ENCODE measurements around the gene SMIM28. TPM values are rescaled to one million over a fixed set of nuclear protein-coding genes. Genes with fewer than 3 reads are reported as not detected.

SMIM28 gene
- total and polyA plus RNA-seq, 9 of the 15 experiments (the other 6 are each of a cell fraction or from before 2014, with no cell fraction given) = not detected

DNA sequence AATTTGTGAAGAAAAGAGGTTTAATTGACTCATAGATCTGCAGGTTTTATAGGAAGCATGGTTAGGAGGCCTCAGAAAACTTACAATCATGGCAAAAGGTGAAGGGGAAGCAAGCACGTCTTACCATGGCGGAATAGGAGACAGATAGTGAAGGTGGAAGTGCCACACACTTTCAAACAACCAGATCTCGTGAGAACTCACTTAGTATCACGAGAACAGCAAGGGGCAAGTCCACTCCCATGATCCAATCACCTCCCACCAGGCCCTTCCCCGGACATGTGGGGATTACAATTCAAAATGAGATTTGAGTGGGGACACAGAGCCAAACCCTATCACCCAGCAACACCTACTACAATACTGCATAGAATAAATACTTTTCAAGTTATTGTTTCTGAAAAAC is 19.0 kb downstream of the SMIM28 start:
- H3K9ac ChIP-seq (ENCODE audit: insufficient read depth in 1 of 2, low read depth in 2 of 2, low read length in 2 of 2) = no peak overlapping the region
- no peaks in the 10 kb centered on the region for H3K9me3 ChIP-seq (replicated peaks; ENCODE audit: control insufficient read depth, insufficient read depth, low read depth, low read length)
- H3K79me2 ChIP-seq (ENCODE audit: control insufficient read depth, insufficient read depth, low read length) = no peaks in the 10 kb centered on the region
- no peaks in the 10 kb centered on the region for H3K27me3 ChIP-seq (ENCODE audit: control insufficient read depth in 2 of 2, insufficient read depth in 2 of 2, low read length in 2 of 2)
- in situ Hi-C loops (cut with MboI) = no loop called here
- no peaks in the 10 kb centered on the region for H4K20me1 ChIP-seq (replicated peaks; ENCODE audit: control insufficient read depth, insufficient read depth, low read length)
- peak; percentile 10; the same call in 1 of the 3 replicates for ATAC-seq
- no peaks in the 10 kb centered on the region for H3K9me1 ChIP-seq (ENCODE audit: control insufficient read depth, insufficient read depth, low read length)
- no peaks in the 10 kb centered on the region for H3K36me3 ChIP-seq (ENCODE audit: control insufficient read depth, insufficient read depth, low read length)
- ChIA-PET CTCF (ENCODE audit: low intra/inter-chr PET ratio) (no interaction called here), POLR2A (interaction anchor here (1.1 kb wide), 1 partner anchor 11 kb away, joined by 3 read pairs; no protein-coding TSS in a partner anchor)
- H3K4me1 ChIP-seq (replicated peaks in 1 of 2; ENCODE audit: control insufficient read depth in 2 of 2, insufficient read depth in 2 of 2, low read length in 2 of 2) = peaks cover 0 to 15% of the 10 kb centered on the region in 2 experiments; a peak in 2 of 5 replicates
- intact Hi-C loops (cut with micrococcal nuclease) = no loop called here
- no peak for DNase-seq (ENCODE audit: extremely low read depth in 1 of 4, low spot score in 3 of 4)
- FAIRE-seq = no peak
- H3K4me3 ChIP-seq = no peak overlapping the region
- no peak overlapping the region for H3K4me2 ChIP-seq (ENCODE audit: insufficient read depth, low read length)
- WGBS (ENCODE audit: insufficient coverage, low coverage, missing lambda C conversion rate) = 27% methylated on average over 5 of the region's 5 CpGs
- peak overlapping the region; percentile 6; the same call in 1 of the 2 replicates for H2AFZ ChIP-seq (ENCODE audit: low read depth, low read length)
- BruUV-seq (replicated peaks) = no TSS peak
- no peak overlapping the region for H3K27ac ChIP-seq (ENCODE audit: extremely low read depth, low read depth, low read length)
- TF ChIP-seq TOE1 (IDR thresholded peaks at IDR 0.05; ENCODE audit: borderline replicate concordance) (no peak), TOE1 (CRISPR knock-in tag; IDR thresholded peaks at IDR 0.05; ENCODE audit: borderline replicate concordance, low read depth) (no peak), JUN (IDR thresholded peaks at IDR 0.05; ENCODE audit: borderline replicate concordance, low read depth, low read length) (no peak), JUN (CRISPR knock-in tag; IDR thresholded peaks at IDR 0.05; ENCODE audit: borderline replicate concordance) (no peak), CHD2 (IDR thresholded peaks at IDR 0.05; ENCODE audit: low read depth, low read length) (peak; percentile 88), PHF21A (IDR thresholded peaks at IDR 0.05; ENCODE audit: borderline replicate concordance, low read depth) (no peak), SIX5 (IDR thresholded peaks at IDR 0.05; ENCODE audit: borderline replicate concordance in 1 of 2, insufficient read depth in 1 of 2, low read depth in 1 of 2, low read length in 2 of 2) (no peak), CC2D1A (IDR thresholded peaks at IDR 0.05) (0 out of 2 replicates have a peak, but pooled peaks have one; percentile 22), ZNF282 (CRISPR knock-in tag; IDR thresholded peaks at IDR 0.05) (no peak), POLR2AphosphoS5 (IDR thresholded peaks at IDR 0.05; ENCODE audit: control insufficient read depth, insufficient read depth, low read depth, low read length) (no peak), ETS2 (tag; IDR thresholded peaks at IDR 0.05; ENCODE audit: borderline replicate concordance, poor library complexity, severe bottlenecking) (no peak), RBM25 (IDR thresholded peaks at IDR 0.05; ENCODE audit: low read depth, low read length, severe bottlenecking) (peak; percentile 20)
- TF ChIP-seq, protein P1, sequence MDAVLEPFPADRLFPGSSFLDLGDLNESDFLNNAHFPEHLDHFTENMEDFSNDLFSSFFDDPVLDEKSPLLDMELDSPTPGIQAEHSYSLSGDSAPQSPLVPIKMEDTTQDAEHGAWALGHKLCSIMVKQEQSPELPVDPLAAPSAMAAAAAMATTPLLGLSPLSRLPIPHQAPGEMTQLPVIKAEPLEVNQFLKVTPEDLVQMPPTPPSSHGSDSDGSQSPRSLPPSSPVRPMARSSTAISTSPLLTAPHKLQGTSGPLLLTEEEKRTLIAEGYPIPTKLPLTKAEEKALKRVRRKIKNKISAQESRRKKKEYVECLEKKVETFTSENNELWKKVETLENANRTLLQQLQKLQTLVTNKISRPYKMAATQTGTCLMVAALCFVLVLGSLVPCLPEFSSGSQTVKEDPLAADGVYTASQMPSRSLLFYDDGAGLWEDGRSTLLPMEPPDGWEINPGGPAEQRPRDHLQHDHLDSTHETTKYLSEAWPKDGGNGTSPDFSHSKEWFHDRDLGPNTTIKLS (IDR thresholded peaks at IDR 0.05; ENCODE audit: borderline replicate concordance, low read depth) = no peak
- TF ChIP-seq, protein P2, sequence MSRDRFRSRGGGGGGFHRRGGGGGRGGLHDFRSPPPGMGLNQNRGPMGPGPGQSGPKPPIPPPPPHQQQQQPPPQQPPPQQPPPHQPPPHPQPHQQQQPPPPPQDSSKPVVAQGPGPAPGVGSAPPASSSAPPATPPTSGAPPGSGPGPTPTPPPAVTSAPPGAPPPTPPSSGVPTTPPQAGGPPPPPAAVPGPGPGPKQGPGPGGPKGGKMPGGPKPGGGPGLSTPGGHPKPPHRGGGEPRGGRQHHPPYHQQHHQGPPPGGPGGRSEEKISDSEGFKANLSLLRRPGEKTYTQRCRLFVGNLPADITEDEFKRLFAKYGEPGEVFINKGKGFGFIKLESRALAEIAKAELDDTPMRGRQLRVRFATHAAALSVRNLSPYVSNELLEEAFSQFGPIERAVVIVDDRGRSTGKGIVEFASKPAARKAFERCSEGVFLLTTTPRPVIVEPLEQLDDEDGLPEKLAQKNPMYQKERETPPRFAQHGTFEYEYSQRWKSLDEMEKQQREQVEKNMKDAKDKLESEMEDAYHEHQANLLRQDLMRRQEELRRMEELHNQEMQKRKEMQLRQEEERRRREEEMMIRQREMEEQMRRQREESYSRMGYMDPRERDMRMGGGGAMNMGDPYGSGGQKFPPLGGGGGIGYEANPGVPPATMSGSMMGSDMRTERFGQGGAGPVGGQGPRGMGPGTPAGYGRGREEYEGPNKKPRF (IDR thresholded peaks at IDR 0.05; ENCODE audit: low read depth, low read length) = no peak
- TF ChIP-seq, protein P3, sequence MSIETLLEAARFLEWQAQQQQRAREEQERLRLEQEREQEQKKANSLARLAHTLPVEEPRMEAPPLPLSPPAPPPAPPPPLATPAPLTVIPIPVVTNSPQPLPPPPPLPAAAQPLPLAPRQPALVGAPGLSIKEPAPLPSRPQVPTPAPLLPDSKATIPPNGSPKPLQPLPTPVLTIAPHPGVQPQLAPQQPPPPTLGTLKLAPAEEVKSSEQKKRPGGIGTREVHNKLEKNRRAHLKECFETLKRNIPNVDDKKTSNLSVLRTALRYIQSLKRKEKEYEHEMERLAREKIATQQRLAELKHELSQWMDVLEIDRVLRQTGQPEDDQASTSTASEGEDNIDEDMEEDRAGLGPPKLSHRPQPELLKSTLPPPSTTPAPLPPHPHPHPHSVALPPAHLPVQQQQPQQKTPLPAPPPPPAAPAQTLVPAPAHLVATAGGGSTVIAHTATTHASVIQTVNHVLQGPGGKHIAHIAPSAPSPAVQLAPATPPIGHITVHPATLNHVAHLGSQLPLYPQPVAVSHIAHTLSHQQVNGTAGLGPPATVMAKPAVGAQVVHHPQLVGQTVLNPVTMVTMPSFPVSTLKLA (conservative IDR thresholded peaks at IDR 0.05) = no peak
